ENCODE data around the gene RGS4. TPM values are rescaled to one million over a fixed set of nuclear protein-coding genes. Genes with fewer than 3 reads are reported as not detected.

The RGS4 gene
- total RNA-seq, 1 experiment from 2014 or later, result 0.21 TPM

- no peak for DNase-seq
- Mint-ChIP-seq H3K4me1 (ENCODE audit: low read depth, unreplicated experiment) (no peaks in the 10 kb centered on the region), H3K36me3 (ENCODE audit: insufficient read depth, unreplicated experiment) (no peaks in the 10 kb centered on the region), H3K27me3 (ENCODE audit: unreplicated experiment) (peaks cover 31% of the 10 kb centered on the region), H3K4me3 (ENCODE audit: low read depth, unreplicated experiment) (no peak overlapping the region), H3K27ac (ENCODE audit: unreplicated experiment) (no peak overlapping the region), H3K9me3 (ENCODE audit: low read depth, unreplicated experiment) (no peaks in the 10 kb centered on the region)
- CTCF ChIA-PET, result no interaction called here
- BruUV-seq (replicated peaks), result no TSS peak
- intact Hi-C loops (cut with micrococcal nuclease; ENCODE audit: unreplicated experiment), result no loop called here
- TF ChIP-seq, protein P1, sequence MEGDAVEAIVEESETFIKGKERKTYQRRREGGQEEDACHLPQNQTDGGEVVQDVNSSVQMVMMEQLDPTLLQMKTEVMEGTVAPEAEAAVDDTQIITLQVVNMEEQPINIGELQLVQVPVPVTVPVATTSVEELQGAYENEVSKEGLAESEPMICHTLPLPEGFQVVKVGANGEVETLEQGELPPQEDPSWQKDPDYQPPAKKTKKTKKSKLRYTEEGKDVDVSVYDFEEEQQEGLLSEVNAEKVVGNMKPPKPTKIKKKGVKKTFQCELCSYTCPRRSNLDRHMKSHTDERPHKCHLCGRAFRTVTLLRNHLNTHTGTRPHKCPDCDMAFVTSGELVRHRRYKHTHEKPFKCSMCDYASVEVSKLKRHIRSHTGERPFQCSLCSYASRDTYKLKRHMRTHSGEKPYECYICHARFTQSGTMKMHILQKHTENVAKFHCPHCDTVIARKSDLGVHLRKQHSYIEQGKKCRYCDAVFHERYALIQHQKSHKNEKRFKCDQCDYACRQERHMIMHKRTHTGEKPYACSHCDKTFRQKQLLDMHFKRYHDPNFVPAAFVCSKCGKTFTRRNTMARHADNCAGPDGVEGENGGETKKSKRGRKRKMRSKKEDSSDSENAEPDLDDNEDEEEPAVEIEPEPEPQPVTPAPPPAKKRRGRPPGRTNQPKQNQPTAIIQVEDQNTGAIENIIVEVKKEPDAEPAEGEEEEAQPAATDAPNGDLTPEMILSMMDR (IDR thresholded peaks at IDR 0.05; ENCODE audit: unreplicated experiment), result no peak
Measured at GRCh38 chr1:163072658-163073057, 3.5 kb downstream of the RGS4 start.

DNA sequence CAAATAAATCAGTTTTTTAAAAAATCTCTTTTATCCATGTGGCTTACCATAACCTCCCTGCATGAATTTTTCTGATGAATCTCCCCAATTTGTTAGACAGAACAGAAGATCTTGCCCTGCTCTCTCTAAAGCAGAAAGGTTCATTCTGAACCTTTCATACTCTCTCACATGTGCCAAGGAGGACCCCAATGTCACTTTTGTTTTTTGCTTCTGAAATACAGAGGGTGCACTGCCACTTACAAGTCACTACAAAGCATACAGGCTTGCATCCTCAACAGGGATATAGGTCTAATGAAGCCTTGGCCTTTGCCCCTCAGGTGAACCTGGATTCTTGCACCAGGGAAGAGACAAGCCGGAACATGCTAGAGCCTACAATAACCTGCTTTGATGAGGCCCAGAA lies 4.8 kb downstream of the RGS4 start:
- DNase-seq, result no peak
- CTCF ChIA-PET, result interaction anchor here (0.7 kb wide), 1 partner anchor 189 kb away, joined by 3 read pairs; no protein-coding TSS in a partner anchor
- peaks cover 17% of the 10 kb centered on the region for H3K27me3 Mint-ChIP-seq (ENCODE audit: unreplicated experiment)
- no peaks in the 10 kb centered on the region for H3K4me1 Mint-ChIP-seq (ENCODE audit: low read depth, unreplicated experiment)
- no peaks in the 10 kb centered on the region for H3K9me3 Mint-ChIP-seq (ENCODE audit: low read depth, unreplicated experiment)
- H3K4me3 Mint-ChIP-seq (ENCODE audit: low read depth, unreplicated experiment), result no peak overlapping the region
- TF ChIP-seq, protein P1 (IDR thresholded peaks at IDR 0.05; ENCODE audit: unreplicated experiment), result no peak
- intact Hi-C loops (cut with micrococcal nuclease; ENCODE audit: unreplicated experiment), result no loop called here
- no peaks in the 10 kb centered on the region for H3K36me3 Mint-ChIP-seq (ENCODE audit: insufficient read depth, unreplicated experiment)
- no TSS peak for BruUV-seq (replicated peaks)
- H3K27ac Mint-ChIP-seq (ENCODE audit: unreplicated experiment), result no peak overlapping the region

DNA sequence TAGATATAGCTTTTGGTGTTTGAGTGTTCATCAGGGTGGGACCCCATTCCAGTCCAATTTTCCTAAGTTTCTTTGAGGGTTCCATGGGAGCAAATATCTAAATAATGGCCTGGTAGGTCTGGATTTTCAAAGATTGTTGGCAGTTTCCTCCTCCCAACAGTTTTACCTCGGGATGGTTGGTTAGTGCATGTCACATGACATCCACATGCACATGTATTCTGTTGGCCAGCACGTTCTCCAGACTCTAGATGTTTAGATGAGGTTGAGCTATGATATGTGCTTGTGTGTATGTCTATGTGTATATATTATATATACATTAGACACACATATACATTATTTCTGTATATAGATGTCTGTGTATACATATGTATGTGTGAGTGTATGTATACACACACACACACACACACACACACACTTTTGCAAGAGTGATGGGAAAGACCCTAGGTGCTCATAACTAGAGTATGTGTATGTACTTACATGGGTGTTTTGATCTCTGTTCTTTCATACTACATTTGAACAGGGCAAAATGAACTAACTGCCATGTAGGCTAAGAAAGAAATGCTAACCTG lies 5.6 kb downstream of the RGS4 start:
- Mint-ChIP-seq H3K27ac (ENCODE audit: unreplicated experiment) (no peak overlapping the region), H3K4me3 (ENCODE audit: low read depth, unreplicated experiment) (no peak overlapping the region), H3K27me3 (ENCODE audit: unreplicated experiment) (peaks cover 9% of the 10 kb centered on the region), H3K36me3 (ENCODE audit: insufficient read depth, unreplicated experiment) (no peaks in the 10 kb centered on the region), H3K4me1 (ENCODE audit: low read depth, unreplicated experiment) (no peaks in the 10 kb centered on the region), H3K9me3 (ENCODE audit: low read depth, unreplicated experiment) (no peaks in the 10 kb centered on the region)
- DNase-seq, result no peak
- TF ChIP-seq, protein P1 (IDR thresholded peaks at IDR 0.05; ENCODE audit: unreplicated experiment), result no peak
- CTCF ChIA-PET, result interaction anchor here (0.7 kb wide), 1 partner anchor 188 kb away, joined by 3 read pairs; no protein-coding TSS in a partner anchor
- BruUV-seq (replicated peaks), result no TSS peak
- intact Hi-C loops (cut with micrococcal nuclease; ENCODE audit: unreplicated experiment), result no loop called here

DNA sequence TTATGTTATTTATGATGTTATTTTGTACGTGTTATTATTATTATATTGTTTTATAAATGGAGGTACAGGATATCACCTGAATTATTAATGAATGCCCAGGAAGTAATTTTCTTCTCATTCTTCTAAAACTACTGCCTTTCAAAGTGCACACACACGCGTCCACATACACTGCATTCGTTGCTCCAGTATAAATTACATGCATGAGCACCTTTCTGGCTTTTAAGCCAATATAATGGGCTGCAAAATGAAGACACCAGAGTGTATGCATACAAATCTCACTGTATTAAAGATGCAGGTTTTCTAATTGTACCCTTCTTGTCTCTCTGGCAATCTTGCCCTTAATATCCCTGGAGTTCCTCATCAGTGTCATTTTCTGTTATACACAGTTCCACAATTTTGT lies 6.9 kb downstream of the RGS4 start:
- no peak overlapping the region for H3K4me3 Mint-ChIP-seq (ENCODE audit: low read depth, unreplicated experiment)
- intact Hi-C loops (cut with micrococcal nuclease; ENCODE audit: unreplicated experiment), result no loop called here
- H3K36me3 Mint-ChIP-seq (ENCODE audit: insufficient read depth, unreplicated experiment), result no peaks in the 10 kb centered on the region
- DNase-seq, result no peak
- BruUV-seq (replicated peaks), result no TSS peak
- TF ChIP-seq, protein P1 (IDR thresholded peaks at IDR 0.05; ENCODE audit: unreplicated experiment), result no peak
- H3K27me3 Mint-ChIP-seq (ENCODE audit: unreplicated experiment), result no peaks in the 10 kb centered on the region
- H3K9me3 Mint-ChIP-seq (ENCODE audit: low read depth, unreplicated experiment), result no peaks in the 10 kb centered on the region
- no peak overlapping the region for H3K27ac Mint-ChIP-seq (ENCODE audit: unreplicated experiment)
- H3K4me1 Mint-ChIP-seq (ENCODE audit: low read depth, unreplicated experiment), result no peaks in the 10 kb centered on the region
- CTCF ChIA-PET, result no interaction called here
